ENCODE data around the gene FLACC1. TPM values are rescaled to one million over a fixed set of nuclear protein-coding genes. Genes with fewer than 3 reads are reported as not detected.

FLACC1 gene
- total RNA-seq, result 0.49 and 1.3 TPM in 2 replicates

GRCh38 chr2:201357221-201357620, at the start of gene FLACC1:
Gene FLACC1, minus strand, starts transcription at chr2:201357345. Its CDS starts 5,941 bp downstream, at chr2:201351404.

GRCh38 chr2:201260302-201260800, 96.8 kb downstream of the FLACC1 start, which contains the start of gene CASP8:
Gene CASP8, plus strand, starts transcription at chr2:201260536. Its CDS starts 5,951 bp downstream, at chr2:201266487.

Other genes starting within 250 kb of the FLACC1 start
- 173 and 330 TPM in 2 replicates for gene CFLAR, start 241.2 kb downstream of the FLACC1 start, total RNA-seq
- 59.7 and 68.0 TPM in 2 replicates for gene CASP10, start 174.2 kb downstream of the FLACC1 start, total RNA-seq
- gene CASP8, start 96.8 kb downstream of the FLACC1 start, total RNA-seq, result 9.6 and 11.0 TPM in 2 replicates
- gene TRAK2, start 94.1 kb upstream of the FLACC1 start, total RNA-seq, result 28.3 and 47.5 TPM in 2 replicates
- 15.9 and 21.1 TPM in 2 replicates for gene STRADB, start 94.4 kb upstream of the FLACC1 start, total RNA-seq